Measurements from ENCODE around the gene MYO3B. TPM values are rescaled to one million over a fixed set of nuclear protein-coding genes. Genes with fewer than 3 reads are reported as not detected.

The MYO3B gene
- total and polyA plus RNA-seq, 2 experiments from 2014 or later, result 0.11 TPM; not detected in 1

- WGBS, 2 experiments (ENCODE audit: low coverage in 1 of 2, low lambda C conversion rate in 2 of 2, missing lambda C conversion rate in 2 of 2), result 55 to 69% methylated on average over 6 of the region's 6 CpGs
- H3K4me3 ChIP-seq, result no peak overlapping the region
- H2AFZ ChIP-seq, result no peak overlapping the region
- H3K4me1 ChIP-seq (ENCODE audit: insufficient read depth), result no peaks in the 10 kb centered on the region
- in situ Hi-C loops (cut with MboI), result no loop called here
- no peaks in the 10 kb centered on the region for H3K79me2 ChIP-seq (ENCODE audit: insufficient read depth)
- H4K20me1 ChIP-seq (ENCODE audit: insufficient read depth), result no peaks in the 10 kb centered on the region
- no peak for DNase-seq
- H3K27ac ChIP-seq, result no peak overlapping the region
- H3F3A ChIP-seq (ENCODE audit: insufficient read depth), result no peaks in the 10 kb centered on the region
- H3K9me2 ChIP-seq (ENCODE audit: insufficient read depth), result no peaks in the 10 kb centered on the region
- TF ChIP-seq EZH2 (IDR thresholded peaks at IDR 0.05; ENCODE audit: insufficient read depth, poor library complexity, severe bottlenecking), result no peak
- no peak for TF ChIP-seq EZH2phosphoT487 (IDR thresholded peaks at IDR 0.05; ENCODE audit: insufficient read depth, low read depth)
- H3K27me3 ChIP-seq (replicated peaks; ENCODE audit: insufficient read depth), result no peaks in the 10 kb centered on the region
- H3K36me3 ChIP-seq (ENCODE audit: low read depth), result no peaks in the 10 kb centered on the region
- H3K9me3 ChIP-seq (ENCODE audit: low read depth), result no peaks in the 10 kb centered on the region
- H3K9ac ChIP-seq, result no peak overlapping the region
- H3K4me2 ChIP-seq (ENCODE audit: unreplicated experiment), result no peak overlapping the region
Observed at GRCh38 chr2:170675701-170676100, 497.8 kb downstream of the MYO3B start.

DNA sequence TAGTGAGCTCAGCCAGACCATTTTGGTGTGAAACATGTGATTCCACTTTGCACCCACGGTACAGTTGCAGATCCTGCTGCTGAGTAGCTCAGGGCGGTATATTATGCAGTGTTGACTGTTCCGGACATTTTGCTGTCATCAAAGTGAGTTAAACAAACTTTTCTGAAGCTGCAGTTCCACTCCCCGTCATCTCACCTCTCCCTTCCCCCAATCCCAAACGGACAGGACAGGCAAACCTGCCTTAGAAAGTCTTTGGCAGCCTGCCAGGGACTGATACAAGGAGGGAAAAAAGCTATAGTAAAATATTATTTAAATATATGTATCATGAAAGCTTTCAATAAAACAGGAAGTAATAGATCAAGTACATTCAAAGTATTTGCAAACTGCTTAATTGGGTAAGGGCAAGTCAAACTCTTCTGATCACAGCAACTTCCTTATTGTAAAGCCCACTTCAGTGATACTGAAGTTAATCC lies 501.7 kb downstream of the MYO3B start:
- H3K9me3 ChIP-seq (ENCODE audit: low read depth), result no peaks in the 10 kb centered on the region
- no peaks in the 10 kb centered on the region for H3K79me2 ChIP-seq (ENCODE audit: insufficient read depth)
- no peak for TF ChIP-seq EZH2phosphoT487 (IDR thresholded peaks at IDR 0.05; ENCODE audit: insufficient read depth, low read depth)
- no peak overlapping the region for H3K9ac ChIP-seq
- peak; percentile 13 for DNase-seq
- no peaks in the 10 kb centered on the region for H3K9me2 ChIP-seq (ENCODE audit: insufficient read depth)
- no peaks in the 10 kb centered on the region for H4K20me1 ChIP-seq (ENCODE audit: insufficient read depth)
- no peak overlapping the region for H3K4me2 ChIP-seq (ENCODE audit: unreplicated experiment)
- H3K27ac ChIP-seq, result no peak overlapping the region
- H3F3A ChIP-seq (ENCODE audit: insufficient read depth), result no peaks in the 10 kb centered on the region
- H3K4me3 ChIP-seq, result no peak overlapping the region
- H3K27me3 ChIP-seq (replicated peaks; ENCODE audit: insufficient read depth), result no peaks in the 10 kb centered on the region
- H2AFZ ChIP-seq, result no peak overlapping the region
- no peaks in the 10 kb centered on the region for H3K36me3 ChIP-seq (ENCODE audit: low read depth)
- in situ Hi-C loops (cut with MboI), result no loop called here
- 24 to 25% methylated on average over 5 of the region's 5 CpGs for WGBS, 2 experiments (ENCODE audit: low coverage in 1 of 2, low lambda C conversion rate in 2 of 2, missing lambda C conversion rate in 2 of 2)
- H3K4me1 ChIP-seq (ENCODE audit: insufficient read depth), result no peaks in the 10 kb centered on the region

DNA sequence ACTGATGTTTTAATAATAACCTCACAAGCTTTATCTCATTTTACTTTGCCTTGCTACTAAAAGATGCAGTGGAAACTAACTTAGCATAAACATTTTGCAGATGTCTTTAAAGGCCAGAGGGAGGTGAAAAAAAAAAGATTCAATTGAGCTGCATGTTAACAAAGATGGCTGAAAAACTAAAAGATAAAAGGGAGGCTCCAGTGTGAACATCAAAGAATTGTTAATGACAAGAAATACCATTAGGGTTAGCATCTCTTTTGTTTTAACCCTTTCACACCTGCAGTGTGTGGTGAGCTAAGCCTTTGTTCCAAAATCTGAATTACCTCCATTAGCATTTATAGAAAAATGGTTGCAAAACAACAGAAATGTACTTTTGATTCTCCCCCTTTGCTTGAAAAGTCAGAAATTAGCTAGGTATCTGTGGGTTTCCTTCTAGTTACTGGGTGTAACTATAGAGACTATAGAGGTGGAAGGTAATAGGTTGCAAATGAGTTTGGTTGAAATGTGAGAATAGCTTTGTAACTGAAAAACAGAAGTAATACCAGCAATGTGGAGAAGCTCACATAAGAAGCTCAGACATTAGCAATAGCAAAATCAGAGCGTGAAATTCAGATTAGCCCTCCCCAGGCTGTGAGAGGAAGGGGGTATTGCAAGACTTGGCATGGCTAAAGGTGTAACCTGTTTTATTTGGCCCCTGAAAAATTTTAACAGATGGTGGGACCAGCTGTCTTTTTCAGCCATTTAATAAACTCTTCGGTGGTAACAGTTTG lies 502.4 kb downstream of the MYO3B start:
- H3K36me3 ChIP-seq (ENCODE audit: low read depth), result no peaks in the 10 kb centered on the region
- in situ Hi-C loops (cut with MboI), result no loop called here
- TF ChIP-seq EZH2 (IDR thresholded peaks at IDR 0.05; ENCODE audit: insufficient read depth, poor library complexity, severe bottlenecking) (no peak), EZH2phosphoT487 (IDR thresholded peaks at IDR 0.05; ENCODE audit: insufficient read depth, low read depth) (no peak)
- H3K27ac ChIP-seq, result no peak overlapping the region
- H3F3A ChIP-seq (ENCODE audit: insufficient read depth), result no peaks in the 10 kb centered on the region
- no peak overlapping the region for H3K4me2 ChIP-seq (ENCODE audit: unreplicated experiment)
- H3K9ac ChIP-seq, result no peak overlapping the region
- H3K4me3 ChIP-seq, result no peak overlapping the region
- H3K9me2 ChIP-seq (ENCODE audit: insufficient read depth), result no peaks in the 10 kb centered on the region
- H3K27me3 ChIP-seq (replicated peaks; ENCODE audit: insufficient read depth), result no peaks in the 10 kb centered on the region
- H2AFZ ChIP-seq, result no peak overlapping the region
- DNase-seq, result no peak
- no peaks in the 10 kb centered on the region for H3K4me1 ChIP-seq (ENCODE audit: insufficient read depth)
- H3K9me3 ChIP-seq (ENCODE audit: low read depth), result no peaks in the 10 kb centered on the region
- WGBS, 2 experiments (ENCODE audit: low coverage in 1 of 2, low lambda C conversion rate in 2 of 2, missing lambda C conversion rate in 2 of 2), result 60 to 74% methylated on average over 2 of the region's 2 CpGs
- H4K20me1 ChIP-seq (ENCODE audit: insufficient read depth), result no peaks in the 10 kb centered on the region
- H3K79me2 ChIP-seq (ENCODE audit: insufficient read depth), result no peaks in the 10 kb centered on the region

DNA sequence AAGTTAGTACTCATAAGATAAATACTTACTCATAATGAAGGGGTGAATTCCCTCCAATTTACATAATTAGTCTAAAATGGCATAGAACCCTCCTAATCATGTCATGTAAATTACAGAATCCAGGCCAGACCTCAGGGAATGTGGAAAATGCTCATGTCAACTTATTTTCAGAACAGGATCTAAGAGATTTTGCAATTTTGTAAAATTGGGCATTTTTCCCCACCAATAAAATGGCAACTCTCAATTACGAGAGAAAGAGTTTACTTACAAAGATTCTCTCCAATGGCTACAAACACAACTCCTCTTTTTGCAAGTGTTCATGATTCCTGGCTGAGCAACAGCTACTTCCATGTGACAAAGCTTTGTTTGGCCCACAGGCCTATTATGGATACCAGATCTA lies 503.4 kb downstream of the MYO3B start:
- Histone ChIP-seq H3K79me2 (ENCODE audit: insufficient read depth) (no peaks in the 10 kb centered on the region), H2AFZ (no peak overlapping the region), H3K9me3 (ENCODE audit: low read depth) (no peaks in the 10 kb centered on the region), H3K9ac (no peak overlapping the region), H3K4me3 (no peak overlapping the region), H3K4me1 (ENCODE audit: insufficient read depth) (no peaks in the 10 kb centered on the region), H3K9me2 (ENCODE audit: insufficient read depth) (no peaks in the 10 kb centered on the region), H3K36me3 (ENCODE audit: low read depth) (no peaks in the 10 kb centered on the region), H3K27me3 (replicated peaks; ENCODE audit: insufficient read depth) (no peaks in the 10 kb centered on the region), H4K20me1 (ENCODE audit: insufficient read depth) (no peaks in the 10 kb centered on the region), H3K27ac (no peak overlapping the region), H3K4me2 (ENCODE audit: unreplicated experiment) (no peak overlapping the region), H3F3A (ENCODE audit: insufficient read depth) (no peaks in the 10 kb centered on the region)
- TF ChIP-seq EZH2phosphoT487 (IDR thresholded peaks at IDR 0.05; ENCODE audit: insufficient read depth, low read depth), result no peak
- no peak for TF ChIP-seq EZH2 (IDR thresholded peaks at IDR 0.05; ENCODE audit: insufficient read depth, poor library complexity, severe bottlenecking)
- DNase-seq, result no peak
- in situ Hi-C loops (cut with MboI), result no loop called here
- WGBS, 2 experiments (ENCODE audit: low coverage in 1 of 2, low lambda C conversion rate in 2 of 2, missing lambda C conversion rate in 2 of 2), result 8 to 20% methylated on average over 1 of the region's 1 CpG

Measured in GM23248 (cell line).